Adrenal gland (tissue), 5 donors: ENCODE measurements around the gene SIRPD.

Experiments
- POLR2A ChIP-seq, 2 donors: fragments of 450-650 bp; IDR thresholded peaks; one replicate each; pipeline ENCODE4 v1.6.1; 2017; ENCODE audit warnings: antibody characterized with exemption in 2 of 2, mild to moderate bottlenecking in 2 of 2, moderate library complexity in 1 of 2
- TF ChIP-seq, protein P1 (sequence below), 6 experiments: fragments of 450-650 bp in 4 of 6; fragments of 200-600 bp in 2 of 6; sonication (generic) in 1 of 6; IDR thresholded peaks; 1 replicate in 5 of 6; 2 replicates in 1 of 6; pipeline versions ENCODE4 v1.5.1 to v1.8.0; 2016 to 2021; ENCODE audit warnings: antibody characterized with exemption in 6 of 6, mild to moderate bottlenecking in 2 of 6, moderate library complexity in 1 of 6
- donor health status: DM: no; HTN: no; CAD: no.

DNA sequence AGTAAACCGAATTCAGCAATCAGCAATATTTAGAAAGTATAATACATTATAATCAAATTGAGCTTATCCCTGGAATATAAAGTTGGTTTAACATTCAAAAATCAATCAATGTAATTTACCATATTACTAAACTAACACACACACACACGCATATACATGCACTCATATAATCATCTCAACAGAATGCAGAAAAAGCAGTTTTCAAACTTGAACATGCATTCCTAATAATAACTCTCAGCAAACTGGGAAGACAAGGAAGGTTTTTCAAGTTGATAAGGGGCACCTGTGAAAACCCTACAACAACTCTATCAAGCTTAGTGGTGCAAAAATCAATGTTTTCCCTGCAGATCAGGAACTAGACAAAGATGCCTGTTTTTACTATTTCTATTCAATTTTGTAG lies 70.9 kb downstream of the SIRPD start:
- TF ChIP-seq POLR2A (IDR thresholded peaks at IDR 0.05): no peak
- TF ChIP-seq, protein P1, sequence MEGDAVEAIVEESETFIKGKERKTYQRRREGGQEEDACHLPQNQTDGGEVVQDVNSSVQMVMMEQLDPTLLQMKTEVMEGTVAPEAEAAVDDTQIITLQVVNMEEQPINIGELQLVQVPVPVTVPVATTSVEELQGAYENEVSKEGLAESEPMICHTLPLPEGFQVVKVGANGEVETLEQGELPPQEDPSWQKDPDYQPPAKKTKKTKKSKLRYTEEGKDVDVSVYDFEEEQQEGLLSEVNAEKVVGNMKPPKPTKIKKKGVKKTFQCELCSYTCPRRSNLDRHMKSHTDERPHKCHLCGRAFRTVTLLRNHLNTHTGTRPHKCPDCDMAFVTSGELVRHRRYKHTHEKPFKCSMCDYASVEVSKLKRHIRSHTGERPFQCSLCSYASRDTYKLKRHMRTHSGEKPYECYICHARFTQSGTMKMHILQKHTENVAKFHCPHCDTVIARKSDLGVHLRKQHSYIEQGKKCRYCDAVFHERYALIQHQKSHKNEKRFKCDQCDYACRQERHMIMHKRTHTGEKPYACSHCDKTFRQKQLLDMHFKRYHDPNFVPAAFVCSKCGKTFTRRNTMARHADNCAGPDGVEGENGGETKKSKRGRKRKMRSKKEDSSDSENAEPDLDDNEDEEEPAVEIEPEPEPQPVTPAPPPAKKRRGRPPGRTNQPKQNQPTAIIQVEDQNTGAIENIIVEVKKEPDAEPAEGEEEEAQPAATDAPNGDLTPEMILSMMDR (IDR thresholded peaks at IDR 0.05): no peak
